K562 (cell line): Measurements from ENCODE around the gene WFIKKN2. TPM values are rescaled to one million over a fixed set of nuclear protein-coding genes. Genes with fewer than 3 reads are reported as not detected.

Source experiments
- BRF1 ChIP-seq: IDR thresholded peaks from 3 replicates; pipeline ENCODE4 v1.6.1; 2011; ENCODE audit warnings: borderline replicate concordance, mild to moderate bottlenecking; ENCODE audit not compliant: insufficient read length; ENCODE audit errors: extremely low read depth
- CBX2 ChIP-seq: fragments of 200-600 bp; sonication (generic); IDR thresholded peaks from one replicate; pipeline ENCODE4 v1.6.1; 2012; ENCODE audit warnings: mild to moderate bottlenecking, low read length, inconsistent platforms; ENCODE audit not compliant: insufficient read depth, poor library complexity, severe bottlenecking
- FIP1L1 ChIP-seq: fragments of 200-400 bp; formaldehyde crosslinking; IDR thresholded peaks from 2 replicates; pipeline ENCODE4 v1.6.1; 2018; ENCODE audit warnings: mild to moderate bottlenecking, low read depth, low read length; ENCODE audit not compliant: poor library complexity, severe bottlenecking
- FOXK1 ChIP-seq: sonication (generic); formaldehyde crosslinking; IDR thresholded peaks from 2 replicates; pipeline ENCODE4 v1.8.0; 2022; ENCODE audit warnings: missing genetic modification reagents, mild to moderate bottlenecking, borderline replicate concordance
- GATAD2A ChIP-seq: fragments of 450-650 bp; IDR thresholded peaks from 2 replicates; pipeline ENCODE4 v1.6.1; 2017
- MCM7 ChIP-seq, 2 experiments: fragments of 450-650 bp; IDR thresholded peaks; 2 replicates each; pipeline ENCODE4 v1.6.1; 2016 to 2018
- MNT ChIP-seq, 2 experiments: fragments of 450-650 bp; conservative IDR thresholded peaks; 2 replicates each; pipeline ENCODE4 v1.6.1; 2017; ENCODE audit warnings: mild to moderate bottlenecking in 2 of 2, moderate library complexity in 2 of 2
- NFXL1 ChIP-seq: fragments of 450-650 bp; formaldehyde crosslinking; IDR thresholded peaks from 2 replicates; pipeline ENCODE4 v1.4.0; 2021; ENCODE audit warnings: mild to moderate bottlenecking
- NONO ChIP-seq, 2 experiments: fragments of 200-400 bp in 1 of 2; fragments of 450-650 bp in 1 of 2; formaldehyde crosslinking in 1 of 2; IDR thresholded peaks; 2 replicates each; pipeline ENCODE4 v1.6.1; 2017; ENCODE audit warnings: low read depth in 2 of 2, mild to moderate bottlenecking in 2 of 2, moderate library complexity in 2 of 2, low read length in 1 of 2
- OTX1 ChIP-seq: fragments of 450-650 bp; formaldehyde crosslinking; IDR thresholded peaks from 2 replicates; pipeline ENCODE4 v1.4.0; 2022; ENCODE audit warnings: mild to moderate bottlenecking
- PREB ChIP-seq: sonication (generic); formaldehyde crosslinking; IDR thresholded peaks from 2 replicates; pipeline ENCODE4 v1.8.1; 2023; ENCODE audit warnings: mild to moderate bottlenecking, missing genetic modification reagents
- SAFB ChIP-seq: fragments of 200-400 bp; formaldehyde crosslinking; IDR thresholded peaks from 2 replicates; pipeline ENCODE4 v1.6.1; 2017; ENCODE audit warnings: low read depth, low read length, borderline replicate concordance
- STAT5B ChIP-seq: fragments of 250-450 bp; sonication (Bioruptor Pico); IDR thresholded peaks from 2 replicates; pipeline ENCODE4 v1.8.0; 2021; ENCODE audit warnings: mild to moderate bottlenecking, inconsistent platforms
- ZBTB1 ChIP-seq: sonication (generic); formaldehyde crosslinking; IDR thresholded peaks from 2 replicates; pipeline ENCODE4 v1.8.1; 2023; ENCODE audit warnings: missing genetic modification reagents, low read depth, mild to moderate bottlenecking, borderline replicate concordance
- ZNF224 ChIP-seq: sonication (generic); formaldehyde crosslinking; IDR thresholded peaks from 2 replicates; pipeline ENCODE4 v1.8.0; 2022; ENCODE audit warnings: mild to moderate bottlenecking, missing genetic modification reagents
- polyA plus RNA-seq, 8 experiments: library from polyadenylated mRNA; depleted of rRNA in 4 of 8; stranded (reverse) in 5 of 8; unstranded in 3 of 8; fragments of >200 nt; fragmentation: Nextera tagmentation in 2 of 8; fragmentation: Illumina TruSeq in 1 of 8; extraction: Ambion mirVana in 2 of 8; extraction: Trizol in 1 of 8; gene quantifications; 2 replicates each; pipeline versions ENCODE4 v1.2.1 to v1.2.3, GENCODE V29; 2011 to 2014; ENCODE audit warnings: inconsistent platforms in 1 of 8, missing spikeins in 1 of 8
- total RNA-seq, 7 experiments: library from RNA; depleted of rRNA in 6 of 7; stranded (reverse); fragments of >200 nt in 6 of 7; fragmentation: Illumina TruSeq in 2 of 7; extraction: Trizol in 2 of 7; gene quantifications; 2 replicates each; pipeline versions ENCODE4 v1.2.1 to v1.2.3, GENCODE V29; 2011 to 2021; ENCODE audit warnings: low replicate concordance in 1 of 7

The WFIKKN2 gene
- total and polyA plus RNA-seq, 9 of the 15 experiments (the other 6 are each of a cell fraction or from before 2014, with no cell fraction given): 0.07 TPM; not detected in 8

- TF ChIP-seq STAT5B (CRISPR knock-in tag): no peak
- TF ChIP-seq GATAD2A: no peak
- TF ChIP-seq FIP1L1: no peak
- TF ChIP-seq PREB (CRISPR knock-in tag): 0 out of 2 replicates have a peak, but pooled peaks have one; percentile 52
- no peak for TF ChIP-seq MCM7 (IDR thresholded peaks at IDR 0.05)
- TF ChIP-seq MNT (conservative IDR thresholded peaks at IDR 0.05): peak in 1 of 2 experiments; percentile 55; a peak in 2 of 4 replicates
- TF ChIP-seq ZNF224 (CRISPR knock-in tag): no peak
- TF ChIP-seq CBX2: no peak
- 0 out of 4 replicates have a peak, but pooled peaks of 1 of the 2 experiments have one; percentile 6 for TF ChIP-seq NONO (IDR thresholded peaks at IDR 0.05; ENCODE audit: low read depth in 2 of 2, low read length in 1 of 2)
- TF ChIP-seq OTX1 (CRISPR knock-in tag): no peak
- no peak for TF ChIP-seq NFXL1
- no peak for TF ChIP-seq BRF1
- no peak for TF ChIP-seq SAFB
- 0 out of 2 replicates have a peak, but pooled peaks have one; percentile 4 for TF ChIP-seq FOXK1 (CRISPR knock-in tag)
- no peak; the same call in 1 of the 2 replicates for TF ChIP-seq ZBTB1
These were observed 32.2 kb downstream of the WFIKKN2 start (continued) for GRCh38 chr17:50867363-50868139.
